HepG2 (cell line): Measurements from ENCODE around the gene RIC3. TPM values are rescaled to one million over a fixed set of nuclear protein-coding genes. Genes with fewer than 3 reads are reported as not detected.
A peak's percentile ranks its signal among the peaks of the same experiment; 100 is the strongest.

Source experiments
- FOXA1 ChIP-seq, 2 experiments: fragments of 450-650 bp in 1 of 2; sonication (generic) in 1 of 2; formaldehyde crosslinking in 1 of 2; IDR thresholded peaks; 2 replicates each; pipeline versions ENCODE4 v1.4.0 to v1.6.1; 2016 to 2020; ENCODE audit warnings: missing genetic modification reagents in 1 of 2
- HMGXB3 ChIP-seq: sonication (generic); formaldehyde crosslinking; IDR thresholded peaks from 2 replicates; pipeline ENCODE4 v1.4.0; 2020; ENCODE audit warnings: missing genetic modification reagents, borderline replicate concordance
- RXRA ChIP-seq: sonication (generic); formaldehyde crosslinking; IDR thresholded peaks from 2 replicates; pipeline ENCODE4 v1.5.1; 2020; ENCODE audit warnings: missing genetic modification reagents
- TBL1XR1 ChIP-seq: fragments of 150-350 bp; IDR thresholded peaks from 2 replicates; pipeline ENCODE4 v1.6.1; 2014; ENCODE audit warnings: borderline replicate concordance, low read length; ENCODE audit not compliant: partially characterized antibody
- ZFX ChIP-seq: sonication (generic); formaldehyde crosslinking; IDR thresholded peaks from 2 replicates; pipeline ENCODE4 v1.4.0; 2020; ENCODE audit warnings: mild to moderate bottlenecking, low read depth, missing genetic modification reagents, moderate library complexity
- ZNF3 ChIP-seq: IDR thresholded peaks from 2 replicates; pipeline ENCODE4 v1.7.0; 2017; ENCODE audit warnings: inconsistent platforms
- ZNF33B ChIP-seq: sonication (generic); formaldehyde crosslinking; IDR thresholded peaks from 2 replicates; pipeline ENCODE4 v1.5.1; 2020; ENCODE audit warnings: mild to moderate bottlenecking, missing genetic modification reagents
- ZNF670 ChIP-seq: sonication (generic); formaldehyde crosslinking; IDR thresholded peaks from 2 replicates; pipeline ENCODE4 v1.8.0; 2022; ENCODE audit warnings: mild to moderate bottlenecking, missing genetic modification reagents, borderline replicate concordance
- ZNF782 ChIP-seq: sonication (generic); formaldehyde crosslinking; IDR thresholded peaks from 2 replicates; pipeline ENCODE4 v1.4.0; 2020; ENCODE audit warnings: missing genetic modification reagents, mild to moderate bottlenecking, borderline replicate concordance
- polyA plus RNA-seq, 8 experiments: library from polyadenylated mRNA; depleted of rRNA in 3 of 8; stranded (reverse) in 7 of 8; unstranded in 1 of 8; fragments of >200 nt; fragmentation: Illumina TruSeq in 4 of 8; extraction: Trizol in 4 of 8; gene quantifications; 2 replicates each; pipeline versions ENCODE4 v1.2.1 to v1.2.3, GENCODE V29; 2011 to 2016; ENCODE audit warnings: low read depth in 4 of 8, missing spikeins in 1 of 8, mixed read lengths in 1 of 8; ENCODE audit not compliant: insufficient read depth in 1 of 8
- total RNA-seq, 5 experiments: library from RNA; depleted of rRNA; stranded (reverse); fragments of >200 nt; fragmentation: Illumina TruSeq; extraction: Trizol; gene quantifications; 2 replicates each; pipeline ENCODE4 v1.2.3, GENCODE V29; 2016; ENCODE audit warnings: low read depth in 1 of 5
- TF ChIP-seq, protein P1 (sequence below): IDR thresholded peaks from 2 replicates; pipeline ENCODE4 v1.6.1; 2016; ENCODE audit warnings: missing compliant biosample characterization, missing genetic modification reagents, borderline replicate concordance

RIC3 gene
- total and polyA plus RNA-seq, 2 of the 13 experiments (the other 11 are each of a cell fraction or from before 2014, with no cell fraction given) = not detected

GRCh38 chr11:8081591-8082250 lies 87.1 kb downstream of the RIC3 start (continued):
- TF ChIP-seq HMGXB3 = no peak
- TF ChIP-seq RXRA (CRISPR knock-in tag) = peak; percentile 36; the same call in 1 of the 2 replicates
- TF ChIP-seq ZFX (CRISPR knock-in tag) = peak; percentile 74
- TF ChIP-seq ZNF33B (CRISPR knock-in tag) = no peak
- no peak for TF ChIP-seq FOXA1 (IDR thresholded peaks at IDR 0.05)
- no peak for TF ChIP-seq FOXA1 (CRISPR knock-in tag; IDR thresholded peaks at IDR 0.05)
- no peak for TF ChIP-seq ZNF782 (CRISPR knock-in tag)
- no peak for TF ChIP-seq ZNF3 (CRISPR knock-in tag)
- TF ChIP-seq, protein P1, sequence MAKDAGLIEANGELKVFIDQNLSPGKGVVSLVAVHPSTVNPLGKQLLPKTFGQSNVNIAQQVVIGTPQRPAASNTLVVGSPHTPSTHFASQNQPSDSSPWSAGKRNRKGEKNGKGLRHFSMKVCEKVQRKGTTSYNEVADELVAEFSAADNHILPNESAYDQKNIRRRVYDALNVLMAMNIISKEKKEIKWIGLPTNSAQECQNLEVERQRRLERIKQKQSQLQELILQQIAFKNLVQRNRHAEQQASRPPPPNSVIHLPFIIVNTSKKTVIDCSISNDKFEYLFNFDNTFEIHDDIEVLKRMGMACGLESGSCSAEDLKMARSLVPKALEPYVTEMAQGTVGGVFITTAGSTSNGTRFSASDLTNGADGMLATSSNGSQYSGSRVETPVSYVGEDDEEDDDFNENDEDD (CRISPR knock-in tag) = peak; percentile 33; the same call in 1 of the 2 replicates
- TF ChIP-seq ZNF670 (CRISPR knock-in tag) = no peak
- TF ChIP-seq TBL1XR1 = no peak
